Fibroblast of skin of scalp (primary cell): Measurements from ENCODE around the gene FAF1.

ENCODE experiments used
- DNase-seq: peaks from one replicate; pipeline ENCODE4 v3.0.0-alpha.2; 2013

FAF1 gene

DNA sequence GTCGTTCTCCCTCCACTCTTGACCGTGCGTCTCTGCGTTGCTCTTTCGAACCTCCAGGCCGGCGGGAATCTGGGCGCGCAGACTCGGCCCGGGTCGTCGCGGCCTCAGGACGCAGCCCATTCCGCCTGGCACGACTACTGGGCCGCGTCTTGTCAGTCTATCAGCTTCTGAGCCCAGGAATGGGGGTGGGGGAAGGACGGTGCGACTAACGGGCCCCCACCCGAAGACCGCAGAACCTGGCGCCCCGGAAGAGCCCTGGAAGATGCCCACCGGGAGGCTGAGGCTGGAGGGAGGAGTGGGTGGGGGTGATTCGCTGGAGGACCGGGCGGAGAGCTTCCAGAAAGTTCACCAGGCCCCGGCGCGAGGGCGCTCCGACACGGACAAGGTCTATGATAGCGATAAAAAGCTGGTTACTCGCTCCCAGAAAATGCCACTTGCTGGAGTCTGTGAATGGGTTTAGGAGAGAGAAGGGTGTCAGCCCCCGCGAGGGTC is 535.1 kb downstream of the FAF1 start:
- no peak for DNase-seq

DNA sequence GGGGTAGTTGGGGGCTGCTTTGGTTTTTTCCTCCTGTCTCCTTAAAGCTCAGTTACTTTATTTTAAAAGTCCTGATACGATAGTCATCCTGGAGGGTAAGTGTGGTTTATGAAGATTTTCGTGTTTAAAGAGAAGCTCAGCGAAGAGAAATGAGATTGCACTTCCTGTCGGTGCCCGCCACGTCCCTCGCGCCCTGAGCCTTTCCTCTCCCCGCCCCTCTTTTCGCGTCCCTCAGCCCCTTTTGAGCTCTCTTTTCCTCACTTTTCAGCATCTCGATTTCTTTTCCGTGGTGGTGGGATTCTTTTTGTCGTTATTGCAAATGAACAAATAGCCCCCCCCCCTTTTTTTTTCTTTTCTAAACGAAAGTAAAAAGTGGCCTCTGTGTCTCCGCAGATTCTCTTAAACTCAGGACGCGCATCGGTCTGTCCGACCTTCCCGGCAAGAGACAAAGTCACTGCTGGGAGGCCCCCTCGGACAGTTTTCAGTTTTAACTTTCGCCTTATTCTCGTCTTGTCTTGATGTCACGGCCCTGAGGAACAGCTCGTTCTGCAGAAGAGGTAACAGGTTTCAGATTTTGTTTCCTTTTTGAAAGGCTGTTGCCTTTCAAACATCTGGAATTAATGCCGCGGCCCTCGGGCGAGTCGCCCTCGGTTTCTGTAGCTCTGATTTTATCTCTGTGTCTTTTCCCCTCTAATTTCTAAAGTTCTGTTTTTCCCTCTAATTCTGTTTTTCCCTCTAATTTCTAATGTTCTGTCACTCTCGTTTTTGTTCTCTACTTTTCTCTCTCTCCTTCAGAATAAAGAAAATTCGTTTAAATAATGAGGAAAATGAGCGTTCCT is 535.8 kb downstream of the FAF1 start:
- peak; percentile 23 for DNase-seq

DNA sequence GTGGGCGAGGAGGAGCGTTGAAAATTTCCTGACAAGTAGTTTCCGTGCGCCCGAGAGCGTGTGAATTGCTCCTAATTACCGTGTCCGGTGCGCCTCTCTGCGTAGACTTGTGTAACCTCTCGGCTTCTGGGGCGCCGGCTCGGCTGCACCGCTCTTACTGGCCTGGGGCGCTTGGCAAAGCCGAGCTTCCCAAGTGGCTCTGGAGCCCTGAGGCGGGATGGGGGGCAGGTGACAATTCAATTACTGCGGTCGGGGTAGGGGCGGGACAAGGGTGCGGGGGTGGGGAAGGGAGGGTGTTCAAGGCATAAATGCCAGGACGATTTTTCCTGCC is 536.4 kb downstream of the FAF1 start:
- DNase-seq, result no peak

DNA sequence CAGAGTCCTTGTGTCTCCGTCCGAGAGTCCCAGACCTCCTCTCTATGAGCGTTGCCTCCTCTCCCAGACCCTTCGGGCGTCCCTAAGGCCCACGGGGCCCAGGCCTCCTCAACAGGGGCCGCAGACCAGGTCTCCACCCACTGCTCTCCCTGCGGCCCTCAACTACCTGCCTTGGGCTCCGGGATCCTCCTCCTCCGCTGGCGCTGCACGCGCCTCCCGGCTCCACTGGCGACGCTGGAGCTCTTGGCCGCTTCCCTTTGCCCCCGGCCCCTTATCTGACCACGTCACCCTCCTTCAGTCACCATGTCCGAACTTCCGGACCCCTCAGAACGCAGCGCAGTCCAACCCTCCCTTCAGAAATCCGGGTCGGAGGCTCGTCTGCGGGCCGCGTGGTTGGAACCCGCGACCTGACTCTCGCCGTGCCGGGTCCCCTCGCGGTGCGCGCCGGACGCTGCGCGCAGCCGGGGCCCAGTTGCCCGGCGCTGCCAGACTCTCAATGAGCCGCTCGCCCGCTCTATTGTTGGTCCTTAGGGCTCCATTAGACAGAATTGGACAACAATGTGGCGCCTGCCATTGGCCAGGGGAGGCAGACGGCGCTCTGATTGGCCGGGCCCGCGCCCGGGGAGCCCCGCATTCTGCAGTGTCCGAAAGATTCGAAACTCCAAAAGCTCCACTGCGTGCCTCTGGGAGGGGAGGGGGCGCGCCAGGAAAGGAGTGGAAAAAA is 537.0 kb downstream of the FAF1 start, which contains the start of gene DMRTA2:
TSS of gene DMRTA2 (minus strand) at position 498 of the 724 bp plus-strand sequence. CDS start 1,907 bp downstream, outside the sequence.
- DNase-seq, result peak; percentile 25

DNA sequence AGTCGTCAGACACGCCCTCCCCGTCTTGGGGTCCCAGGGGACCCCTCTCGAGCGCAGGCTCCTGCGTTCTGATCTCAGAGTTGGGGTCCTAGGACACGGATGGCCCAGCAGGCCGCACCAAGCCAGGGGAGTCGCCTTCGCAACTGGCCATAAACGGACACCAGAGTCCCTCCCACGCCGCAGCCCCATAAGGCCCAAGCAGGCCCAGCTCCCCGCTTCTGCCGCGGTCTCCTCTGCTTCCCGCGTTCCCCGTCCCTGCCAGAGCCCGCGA is 537.5 kb downstream of the FAF1 start:
- no peak for DNase-seq

DNA sequence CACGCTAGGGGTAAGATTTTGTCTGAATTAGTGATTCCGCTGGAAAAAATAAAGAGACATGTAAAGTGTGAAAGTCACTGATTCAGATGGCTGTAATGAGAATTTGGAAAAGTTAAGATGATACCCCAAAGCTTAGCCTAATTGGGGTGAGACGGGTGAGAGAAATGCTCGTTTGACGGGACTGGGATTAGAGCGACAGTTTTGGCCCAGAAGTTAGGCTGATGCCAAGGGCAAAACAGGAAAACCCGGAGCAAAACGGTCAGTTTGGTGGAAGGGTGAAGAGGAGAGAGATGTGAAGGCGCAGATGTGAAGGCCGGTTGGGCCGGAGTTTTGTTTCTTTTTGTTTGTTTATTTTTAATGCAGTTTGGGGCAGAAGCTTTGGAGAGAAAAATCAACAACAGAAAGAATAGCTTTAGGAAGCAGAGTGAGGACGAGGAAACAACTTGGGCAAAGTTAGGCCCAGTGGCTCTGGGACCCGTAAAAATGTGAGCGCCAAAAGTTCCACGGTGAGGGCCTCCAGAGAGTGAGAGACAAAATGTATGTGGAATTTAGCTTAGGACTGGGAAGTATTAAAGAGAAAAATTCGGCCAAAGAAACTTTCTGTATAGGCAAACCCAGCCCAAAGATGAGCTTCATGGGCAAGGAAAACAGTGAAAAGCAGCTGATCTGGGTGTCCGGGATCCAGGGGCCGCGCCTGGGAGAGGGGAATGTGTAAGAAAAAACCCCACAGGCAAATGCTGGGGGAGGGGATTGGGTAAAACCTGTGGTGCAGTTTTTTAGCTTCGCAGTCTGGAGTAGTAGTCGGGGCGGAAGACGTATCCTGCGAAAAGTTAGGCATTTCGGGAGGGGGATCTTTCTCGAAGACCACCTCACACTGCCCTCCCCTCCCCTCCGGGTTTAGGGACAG is 538.0 kb downstream of the FAF1 start:
- no peak for DNase-seq

DNA sequence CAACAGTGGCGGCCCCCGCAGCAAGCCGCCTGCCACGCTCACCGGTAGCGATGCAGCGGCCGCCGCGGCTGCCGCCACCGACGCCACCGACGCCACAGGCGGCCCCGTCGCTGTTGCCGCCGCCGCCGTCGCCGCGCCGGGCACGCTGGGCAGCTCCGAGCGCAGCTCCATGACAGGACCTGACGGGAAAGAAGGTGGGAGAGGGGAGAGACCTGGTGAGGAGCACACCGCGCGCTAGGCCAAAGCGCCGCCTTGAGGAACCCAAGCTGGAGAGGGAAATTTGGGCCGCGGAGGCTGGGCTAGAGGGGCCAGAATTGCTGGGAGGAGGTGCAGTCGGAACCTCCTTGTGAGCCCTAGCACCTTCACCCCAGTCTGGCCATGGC is 538.7 kb downstream of the FAF1 start:
- DNase-seq, result no peak

DNA sequence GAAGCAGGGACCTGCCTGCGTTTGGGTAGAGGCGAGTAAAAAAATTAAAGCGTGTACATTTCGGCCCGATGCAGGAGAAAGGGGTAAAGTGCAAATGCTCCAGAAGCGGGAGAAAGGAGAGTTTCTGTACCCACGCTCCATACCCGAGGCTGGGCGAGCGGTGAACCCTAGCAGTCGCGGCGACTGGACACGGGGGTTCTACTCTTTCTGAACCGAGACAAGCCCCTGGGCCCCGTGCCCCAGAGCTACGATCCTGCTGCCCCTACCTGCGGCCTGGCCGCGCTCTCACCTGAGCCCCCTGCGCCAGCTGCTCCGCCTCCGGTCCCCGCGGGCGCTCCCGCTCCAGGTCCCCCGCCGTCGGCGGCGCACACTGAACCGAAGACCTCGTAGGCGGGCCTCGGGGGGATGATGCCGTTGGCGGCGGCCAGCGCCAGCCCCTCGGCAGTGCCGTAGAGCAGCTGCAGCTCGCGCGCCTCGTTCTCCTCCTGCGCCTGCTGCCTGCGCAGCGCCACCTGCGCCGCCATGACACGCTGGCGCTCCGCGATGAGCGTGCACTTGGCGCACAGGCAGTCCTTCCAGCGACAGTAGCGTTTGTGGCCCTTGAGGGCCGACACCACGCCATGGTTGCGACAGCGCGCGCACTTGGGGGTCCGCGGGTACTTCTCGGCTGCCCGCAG is 539.2 kb downstream of the FAF1 start:
- DNase-seq, result no peak

DNA sequence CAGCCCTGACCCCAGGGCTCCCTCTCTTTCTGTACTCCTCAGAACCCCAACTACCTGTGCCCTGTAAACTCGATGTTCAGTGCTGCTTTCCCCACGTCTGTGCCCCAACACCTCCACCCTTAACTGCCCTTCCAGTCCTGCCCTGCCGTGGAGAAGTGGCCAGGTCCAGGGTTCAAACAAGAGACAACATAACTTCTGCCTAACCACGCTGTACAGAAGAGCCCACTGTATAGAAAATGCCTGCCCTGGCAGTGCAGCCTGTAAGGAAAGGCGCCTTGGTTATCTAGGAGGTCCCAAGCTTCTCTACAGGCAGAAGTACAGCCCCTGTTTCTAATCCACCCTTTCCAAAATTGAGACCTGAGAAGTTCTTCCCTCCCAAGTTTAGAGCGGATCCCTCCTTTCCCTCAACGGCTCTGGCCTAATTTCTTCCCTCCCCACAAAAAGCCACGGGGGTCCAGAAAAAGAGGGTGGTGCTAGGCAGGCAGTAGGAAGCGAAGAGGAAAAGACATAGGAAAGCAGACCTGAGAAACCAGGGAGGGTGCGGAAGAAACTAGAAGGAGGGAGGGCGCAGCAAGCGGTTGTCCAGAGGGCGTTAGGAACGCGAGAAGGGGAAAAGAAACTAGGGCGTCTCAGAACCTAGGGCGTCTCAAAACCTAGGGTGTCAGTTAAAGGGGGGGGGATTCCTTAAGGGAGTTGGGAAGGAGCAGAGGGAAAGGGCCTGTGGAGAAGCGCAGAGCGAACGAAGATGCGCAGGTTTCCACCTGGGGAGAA is 540.0 kb downstream of the FAF1 start:
- no peak for DNase-seq

DNA sequence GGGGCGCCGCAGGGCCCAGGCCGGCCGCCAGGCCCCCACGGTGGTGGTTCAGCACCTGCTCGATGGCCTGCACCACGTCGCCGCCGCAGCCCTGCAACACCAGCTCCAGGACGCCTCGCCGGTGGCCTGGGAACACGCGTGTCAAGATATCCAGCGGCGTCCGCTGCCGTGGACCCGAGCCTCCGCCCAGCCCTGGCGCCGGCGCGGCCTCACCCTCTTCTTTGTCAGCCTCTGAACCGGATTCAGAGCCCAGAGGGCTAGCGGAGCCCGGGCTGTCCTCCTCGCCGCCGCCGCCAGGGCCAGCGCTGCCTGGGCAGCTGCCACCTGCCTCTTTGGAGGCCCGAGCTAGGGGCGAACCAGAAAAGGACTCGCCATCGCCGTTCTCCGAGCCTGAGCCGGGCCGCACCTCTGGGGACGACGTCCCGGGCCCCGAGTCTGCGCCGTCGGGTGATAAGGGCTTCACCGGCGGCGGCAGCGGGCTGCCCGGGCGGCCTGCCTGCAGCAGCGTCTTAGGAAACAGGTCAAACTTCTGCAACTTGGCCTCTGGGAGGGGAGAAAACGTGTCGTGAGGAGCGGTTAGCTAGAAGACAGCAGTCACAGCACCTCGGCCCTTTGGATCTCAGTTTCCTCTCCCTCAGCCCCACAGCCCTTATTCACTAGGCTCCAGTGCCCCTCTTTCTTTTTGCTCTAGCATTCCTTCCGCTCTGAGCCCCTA is 540.7 kb downstream of the FAF1 start:
- DNase-seq, result no peak

DNA sequence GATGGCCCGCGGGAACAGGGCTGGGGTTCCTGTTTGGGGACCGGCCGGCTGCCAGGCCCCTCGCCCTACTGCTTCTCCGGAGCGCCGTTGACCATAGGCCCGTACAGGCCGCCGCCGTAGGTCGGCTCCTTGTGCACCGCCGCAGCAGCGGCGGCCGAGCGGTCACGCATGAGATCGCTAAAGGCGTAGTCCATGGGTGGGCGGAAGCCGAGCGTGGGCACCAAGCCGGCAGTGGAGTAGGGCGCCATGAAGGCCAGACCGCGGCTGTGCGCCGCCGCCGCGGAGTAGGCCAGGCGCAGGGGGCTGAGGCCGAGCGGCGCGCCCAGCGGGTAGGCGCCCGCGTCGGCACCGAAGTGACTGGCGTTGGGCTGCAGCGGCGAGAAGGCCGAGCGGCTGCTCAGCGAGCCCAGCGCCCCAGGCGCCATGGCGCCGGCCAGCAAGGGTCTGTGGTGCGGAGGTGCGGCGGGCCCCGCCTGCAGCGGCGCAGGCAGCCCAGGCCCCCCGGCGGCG is 541.4 kb downstream of the FAF1 start:
- DNase-seq, result no peak

DNA sequence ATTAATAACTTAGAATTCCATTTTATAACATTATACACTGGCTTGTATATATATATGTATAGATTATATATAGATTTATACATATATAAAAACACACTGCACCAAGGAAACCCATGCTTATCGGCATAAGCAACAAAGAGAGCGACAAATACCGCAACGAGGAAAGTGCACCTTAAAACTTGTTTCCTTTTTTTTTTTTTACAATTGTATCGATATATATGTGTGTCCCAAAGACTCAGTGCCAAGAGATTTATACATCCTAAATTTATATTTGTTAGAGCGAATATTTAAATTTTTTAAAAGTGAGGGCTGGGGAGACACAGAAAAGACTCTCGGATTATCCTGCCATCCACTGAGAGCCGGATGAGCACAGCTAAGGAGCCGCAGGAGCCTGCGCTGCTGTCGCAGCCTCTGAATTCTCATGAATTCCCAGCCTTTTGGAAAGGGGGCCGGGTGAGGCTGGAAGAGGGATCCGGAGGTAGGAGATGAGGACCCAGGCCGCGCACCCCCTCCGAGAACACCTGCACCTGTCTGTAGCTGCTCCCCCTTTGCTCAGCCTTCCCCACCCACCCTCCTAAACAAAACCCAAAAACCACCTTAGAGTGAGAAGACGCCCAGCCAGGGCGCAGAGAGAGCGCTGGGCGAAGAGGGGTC is 542.0 kb downstream of the FAF1 start:
- DNase-seq, result no peak

DNA sequence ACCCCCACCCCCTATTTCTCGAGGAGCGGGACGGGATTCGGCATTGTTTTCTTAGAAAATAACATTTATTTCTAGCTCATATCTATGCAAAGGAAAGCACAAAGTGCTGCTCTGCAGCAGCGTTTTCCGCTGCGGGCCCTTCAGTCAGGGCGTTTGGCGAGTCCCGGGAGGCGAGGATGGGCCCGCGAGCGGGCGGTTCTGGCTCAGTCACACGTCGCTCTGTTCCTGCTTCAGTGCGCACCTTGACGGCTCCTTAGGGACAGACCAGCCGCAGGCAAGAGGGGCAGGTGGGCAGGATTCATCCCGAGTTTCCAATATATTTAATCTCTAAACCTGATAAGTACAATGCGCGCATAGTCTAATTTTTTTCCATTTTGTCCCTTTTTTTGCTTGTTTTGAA is 542.6 kb downstream of the FAF1 start:
- no peak for DNase-seq

DNA sequence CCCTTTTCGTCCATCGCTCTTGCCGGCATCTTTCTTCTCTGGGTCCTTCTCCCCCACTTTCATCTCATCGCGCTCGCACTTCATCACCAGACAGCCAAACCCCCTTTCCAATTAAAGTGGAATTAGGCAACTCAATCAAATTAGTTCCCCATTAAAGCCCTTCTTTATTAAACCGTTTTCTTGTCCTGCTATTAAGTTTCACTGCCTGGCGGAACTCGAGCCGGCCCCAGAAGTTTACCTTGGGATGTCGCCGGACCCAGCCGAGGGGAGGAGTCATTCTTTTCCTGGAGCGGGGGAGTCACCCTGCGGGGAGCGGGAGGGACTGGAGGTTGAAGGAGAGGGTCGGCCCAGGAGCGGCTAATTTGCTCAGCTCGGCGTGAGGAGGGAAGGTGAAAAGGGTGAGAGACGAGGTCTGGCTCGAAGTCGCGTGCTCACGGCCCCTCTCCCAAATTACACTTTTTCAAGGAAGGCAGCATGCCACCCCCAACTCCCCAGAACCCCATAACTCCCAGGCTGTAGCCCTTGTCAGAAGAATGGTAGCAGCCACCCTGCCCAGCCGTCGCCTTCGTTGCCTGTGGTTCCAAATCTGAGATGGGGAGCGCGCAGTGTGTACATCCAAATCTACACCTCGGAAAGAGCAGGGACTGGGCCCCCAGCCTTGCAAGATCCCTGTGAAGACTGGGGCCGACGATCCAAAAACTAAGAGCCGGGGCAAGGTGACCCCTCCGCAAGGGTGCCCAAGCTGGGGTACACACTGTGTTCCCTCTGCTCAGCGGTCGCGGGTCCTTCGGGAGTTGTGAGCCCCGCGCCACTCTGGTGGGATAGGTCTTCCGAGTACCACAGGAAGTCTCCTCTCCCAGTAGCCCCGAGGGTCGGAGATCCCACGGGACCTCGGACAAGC is 543.3 kb downstream of the FAF1 start:
- no peak for DNase-seq

DNA sequence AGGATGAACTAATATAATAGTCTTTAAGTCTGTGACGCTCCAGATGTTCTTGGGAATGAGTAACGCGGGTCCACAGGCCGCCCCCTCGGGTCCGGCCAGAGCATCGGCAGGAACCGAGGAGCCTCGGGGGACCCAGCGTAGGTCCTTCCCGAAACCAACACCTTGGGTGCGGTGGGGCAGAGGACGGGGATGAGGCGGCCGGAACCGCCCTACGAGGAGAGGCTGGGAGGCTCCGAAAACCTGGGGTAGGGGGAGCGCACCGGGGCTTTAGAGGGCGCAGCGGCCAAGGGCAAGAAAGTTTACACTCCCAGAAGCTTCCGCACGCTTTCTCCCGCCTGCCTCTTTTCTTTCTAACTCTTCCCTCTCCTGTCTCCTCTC is 543.9 kb downstream of the FAF1 start:
- no peak for DNase-seq

DNA sequence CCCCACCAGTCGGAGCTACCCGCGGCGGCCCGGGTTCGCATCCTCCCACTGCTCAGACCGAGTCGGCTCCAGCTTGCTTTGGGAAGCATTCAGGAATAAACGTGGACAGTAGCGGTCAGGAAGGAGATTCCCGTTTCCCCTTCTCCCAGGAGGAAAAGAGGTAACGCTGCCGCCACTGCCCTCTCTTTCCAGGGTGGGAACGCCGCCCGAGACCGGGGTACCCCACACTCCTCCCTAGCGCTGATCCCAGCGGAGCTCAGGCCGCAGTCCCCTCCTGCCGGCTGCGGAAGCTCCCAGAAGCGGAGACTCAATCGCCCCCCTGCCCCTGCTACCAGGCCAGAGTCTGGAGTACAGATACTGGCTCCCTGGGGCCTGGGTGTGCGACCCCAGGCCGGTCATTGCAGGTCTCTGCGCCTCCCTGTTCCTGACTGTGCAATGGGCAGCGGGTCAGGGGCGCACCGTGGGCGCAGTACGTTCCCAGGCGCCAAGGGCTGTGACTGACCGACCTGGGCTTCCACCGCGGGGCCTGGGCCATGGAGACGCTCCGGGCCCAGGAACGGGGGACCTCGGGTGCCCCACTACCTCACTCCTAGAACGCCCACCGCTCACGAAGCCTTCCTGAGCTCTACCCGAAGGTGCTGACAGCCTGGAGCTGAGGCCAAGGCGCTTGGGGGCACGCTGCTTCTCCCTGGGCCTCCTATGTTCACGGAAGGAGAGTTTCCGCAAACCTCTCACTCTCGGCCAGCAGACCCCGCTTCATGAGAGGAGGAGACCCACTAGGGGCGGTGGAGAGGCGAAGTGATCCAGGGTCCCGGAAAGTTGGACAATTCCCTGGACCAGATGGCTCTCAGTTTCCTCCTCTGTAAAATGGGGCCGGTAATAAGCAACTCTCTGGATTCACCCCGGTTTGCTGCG is 544.6 kb downstream of the FAF1 start:
- DNase-seq, result no peak

DNA sequence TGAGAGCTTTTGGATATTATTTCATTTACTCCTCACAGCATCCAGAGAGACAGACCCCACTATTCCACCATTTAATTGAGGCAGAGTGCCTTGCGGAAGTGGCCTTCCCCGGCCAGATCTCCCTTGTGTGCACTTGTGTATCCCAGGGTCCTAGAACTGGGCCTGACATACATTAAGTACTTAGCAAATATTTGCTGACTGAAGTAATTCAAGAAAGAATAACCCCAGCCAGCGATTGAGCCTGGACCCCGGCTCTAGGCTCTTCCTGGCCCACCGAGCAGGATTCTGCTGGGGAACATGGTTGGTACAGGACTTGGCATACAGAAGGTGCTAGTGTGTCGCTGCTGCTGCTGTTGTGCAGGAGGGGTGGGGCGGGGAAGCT is 545.2 kb downstream of the FAF1 start:
- DNase-seq, result no peak

DNA sequence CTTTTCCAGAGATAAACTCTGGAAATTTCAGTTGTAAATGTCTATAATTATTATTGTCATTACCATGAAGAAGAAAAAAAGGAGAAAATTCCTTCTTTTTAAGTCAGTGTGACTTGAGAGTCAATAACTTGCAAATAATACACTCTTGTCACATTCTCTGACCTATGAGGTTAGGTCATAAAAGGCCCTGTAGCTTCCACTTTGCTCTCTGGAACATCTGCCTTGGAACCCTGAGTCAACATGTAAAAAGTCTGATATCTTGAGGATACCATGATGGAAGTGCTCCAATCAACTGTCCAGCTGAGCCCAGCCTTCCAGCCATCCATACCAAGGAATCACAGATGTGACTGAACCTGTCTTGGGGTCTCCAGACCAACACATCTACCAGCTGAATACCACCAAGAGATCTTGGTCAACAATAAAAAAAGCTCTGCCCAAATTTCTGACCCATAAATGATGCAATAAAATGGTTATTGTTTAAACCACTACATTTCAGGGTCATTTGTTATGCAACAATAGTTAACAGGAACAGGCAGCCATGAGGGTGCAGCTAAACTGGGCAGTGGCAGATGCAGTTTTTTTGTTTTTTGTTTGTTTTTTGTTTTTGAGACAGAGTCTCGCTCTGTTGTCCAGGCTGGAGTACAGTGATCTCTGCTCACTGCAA is 547.1 kb downstream of the FAF1 start:
- DNase-seq, result no peak
